ENCODE results near the gene WDFY4. TPM values are rescaled to one million over a fixed set of nuclear protein-coding genes. Genes with fewer than 3 reads are reported as not detected.

The WDFY4 gene
- total and polyA plus RNA-seq, 2 of the 4 experiments (the other 2 are of a cell fraction), result not detected

DNA sequence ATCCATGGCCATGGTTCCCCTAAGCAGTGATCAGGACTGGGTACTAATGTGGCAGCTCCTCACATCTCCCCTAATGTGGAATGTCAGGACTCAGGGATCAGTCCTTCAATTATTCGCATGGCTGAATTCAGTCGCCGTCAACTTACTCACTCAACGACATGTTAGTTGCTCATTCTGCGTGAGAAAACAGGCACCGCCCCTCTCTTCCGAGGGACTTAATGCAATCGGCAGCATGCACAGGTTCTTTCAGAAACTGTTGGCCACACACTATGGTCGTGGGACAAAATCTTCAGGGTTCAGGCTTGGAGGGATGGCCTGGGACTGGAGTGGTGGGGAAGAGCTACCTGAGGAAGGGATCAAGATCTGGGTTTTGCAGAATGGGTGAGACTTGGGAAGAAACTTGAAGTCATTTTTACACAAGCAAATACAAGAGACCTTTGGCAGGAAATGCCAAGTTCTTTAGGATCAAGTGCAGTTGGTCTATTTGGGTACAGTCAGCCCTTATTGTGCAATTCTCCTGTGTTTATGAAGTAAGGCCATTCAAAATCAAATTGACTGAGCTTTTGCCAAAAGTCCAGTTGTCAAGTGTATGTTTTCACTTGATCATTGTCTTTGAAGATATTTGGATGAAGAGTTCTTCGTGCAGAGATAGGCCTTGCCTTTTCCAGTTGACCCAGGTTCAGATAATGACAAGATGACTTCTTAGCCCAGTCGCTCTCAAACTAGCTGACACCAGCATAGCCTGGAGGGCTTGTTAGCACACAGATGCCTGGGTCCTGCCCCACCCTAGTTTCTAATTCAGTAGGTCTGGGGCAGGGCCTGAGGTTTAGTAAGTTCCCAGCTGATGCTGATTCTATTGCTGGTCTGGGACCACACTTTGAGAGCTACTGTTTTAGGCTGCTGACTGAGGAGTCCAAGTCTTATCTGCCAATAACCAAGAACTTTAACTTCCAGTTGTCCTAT, 206.5 kb downstream of the WDFY4 start:
- H4K5ac ChIP-seq (ENCODE audit: low read depth, low read length), result no peak overlapping the region
- H3K4me2 ChIP-seq (ENCODE audit: low read depth, low read length), result no peak overlapping the region
- no peak overlapping the region for H2BK20ac ChIP-seq (ENCODE audit: low read depth, low read length)
- H3K9me1 ChIP-seq (ENCODE audit: insufficient read depth, low read length), result no peaks in the 10 kb centered on the region
- no peaks in the 10 kb centered on the region; the same call in 1 of the 2 replicates for H3K27me3 ChIP-seq (ENCODE audit: control insufficient read depth, insufficient read depth, low read length)
- no peak for ATAC-seq (ENCODE audit: low read depth)
- no peak overlapping the region for H2BK15ac ChIP-seq (ENCODE audit: low read depth, low read length)
- no peak overlapping the region for H3K56ac ChIP-seq (ENCODE audit: extremely low read depth, insufficient read depth, low read length)
- no TSS peak for BruUV-seq (replicated peaks)
- H3K36me3 ChIP-seq (ENCODE audit: control insufficient read depth, insufficient read depth, low read length), result no peaks in the 10 kb centered on the region
- H3K18ac ChIP-seq (ENCODE audit: low read depth, low read length), result no peak overlapping the region
- intact Hi-C loops (cut with micrococcal nuclease), result no loop called here
- no peaks in the 10 kb centered on the region for H3K9me3 ChIP-seq (ENCODE audit: control insufficient read depth, insufficient read depth, low read length)
- no peak overlapping the region for H2AFZ ChIP-seq (replicated peaks; ENCODE audit: low read length, poor library complexity)
- dilution Hi-C loops (cut with HindIII; ENCODE audit: low sequenced_read_pairs, unreplicated experiment), result no loop called here
- WGBS, 2 experiments (ENCODE audit: extremely low coverage in 2 of 2, insufficient read length in 1 of 2), result 90% methylated on average over 8 of the region's 11 CpGs; no CpG with 5 or more reads in 1 of the 2 experiments
- no peak overlapping the region for H4K91ac ChIP-seq (ENCODE audit: insufficient read depth, low read depth, low read length)
- H3K4me1 ChIP-seq (ENCODE audit: control insufficient read depth, insufficient read depth, low read length), result no peaks in the 10 kb centered on the region
- peak; percentile 46; the same call in 1 of the 2 replicates for TF ChIP-seq CEBPB (IDR thresholded peaks at IDR 0.05; ENCODE audit: low read depth, low read length)
- TF ChIP-seq, protein P1, sequence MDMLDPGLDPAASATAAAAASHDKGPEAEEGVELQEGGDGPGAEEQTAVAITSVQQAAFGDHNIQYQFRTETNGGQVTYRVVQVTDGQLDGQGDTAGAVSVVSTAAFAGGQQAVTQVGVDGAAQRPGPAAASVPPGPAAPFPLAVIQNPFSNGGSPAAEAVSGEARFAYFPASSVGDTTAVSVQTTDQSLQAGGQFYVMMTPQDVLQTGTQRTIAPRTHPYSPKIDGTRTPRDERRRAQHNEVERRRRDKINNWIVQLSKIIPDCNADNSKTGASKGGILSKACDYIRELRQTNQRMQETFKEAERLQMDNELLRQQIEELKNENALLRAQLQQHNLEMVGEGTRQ (IDR thresholded peaks at IDR 0.05; ENCODE audit: low read depth, low read length), result no peak
- no peaks in the 10 kb centered on the region for H3K79me1 ChIP-seq (ENCODE audit: low read depth in 1 of 2, low read length in 2 of 2)
- H2BK120ac ChIP-seq (ENCODE audit: low read depth, low read length), result no peak overlapping the region
- no peak overlapping the region for H3K14ac ChIP-seq (replicated peaks; ENCODE audit: low read depth, low read length)
- no peak for DNase-seq
- H3K23ac ChIP-seq (ENCODE audit: low read depth, low read length), result no peak overlapping the region
- no peak overlapping the region for H2AK5ac ChIP-seq (ENCODE audit: low read depth, low read length)
- CTCF ChIA-PET, result interaction anchor here (0.6 to 0.8 kb wide), 2 partner anchors 285 to 570 kb away, joined by 3 read pairs; no protein-coding TSS in a partner anchor
- no peaks in the 10 kb centered on the region for H4K20me1 ChIP-seq (ENCODE audit: insufficient read depth, low read length)
- no peak overlapping the region for H3K4ac ChIP-seq (ENCODE audit: low read depth, low read length)
- H2AK9ac ChIP-seq (replicated peaks; ENCODE audit: low read depth, low read length, poor library complexity), result no peak overlapping the region
- H3K27ac ChIP-seq (ENCODE audit: insufficient read depth, low read length), result no peak overlapping the region
- H3K9ac ChIP-seq (ENCODE audit: low read depth, low read length), result no peak overlapping the region
- in situ Hi-C loops (cut with MboI; ENCODE audit: low sequenced_read_pairs), result no loop called here
- no peak overlapping the region for H2BK5ac ChIP-seq (ENCODE audit: low read depth, low read length, poor library complexity, severe bottlenecking)
- POLR2A ChIA-PET (ENCODE audit: unreplicated experiment), result no interaction called here
- H3K4me3 ChIP-seq (ENCODE audit: insufficient read depth, low read depth, low read length), result no peak overlapping the region
- no peak overlapping the region for H4K8ac ChIP-seq (ENCODE audit: low read depth in 2 of 2, low read length in 2 of 2)

Data from IMR-90 (cell line).